ENCODE data around the gene DMWD.

- TF ChIP-seq CTCF (conservative IDR thresholded peaks at IDR 0.05; ENCODE audit: low read depth, low read length) (no peak), EZH2phosphoT487 (IDR thresholded peaks at IDR 0.05; ENCODE audit: borderline replicate concordance, low read length) (no peak)
Observed at GRCh38 chr19:45822716-45823115, 30.1 kb upstream of the DMWD start.
